Aorta (tissue), 5 donors: ENCODE results near the gene OVOL2. TPM values are rescaled to one million over a fixed set of nuclear protein-coding genes. Genes with fewer than 3 reads are reported as not detected.
"Not testable (repeated sequence)": the region's sequence is repeated elsewhere in the genome, so short reads cannot be mapped to it uniquely, and the experiment has no call there.

Source experiments
- ATAC-seq: fragments of 200-7000 bp; cut with Tn5 transposase; one replicate; pipeline ENCODE4 v1.9.1; 2022; ENCODE audit warnings: moderate library complexity; ENCODE audit not compliant: low FRiP score
- DNase-seq, 2 donors: peaks; one replicate each; pipeline ENCODE4 v3.0.0-alpha.2; 2020
- H3K27ac ChIP-seq, 2 donors: one replicate each; pipeline ENCODE4 v1.5.1; 2013; ENCODE audit warnings: low read length in 2 of 2, mild to moderate bottlenecking in 2 of 2, moderate library complexity in 2 of 2, control low read depth in 1 of 2, inconsistent platforms in 1 of 2, low read depth in 1 of 2
- H3K27me3 ChIP-seq, 2 donors: one replicate each; pipeline ENCODE4 v1.6.1; 2013; ENCODE audit warnings: control low read depth in 1 of 2, low read length in 1 of 2, mild to moderate bottlenecking in 1 of 2, moderate library complexity in 1 of 2; ENCODE audit not compliant: insufficient read depth in 2 of 2, control insufficient read depth in 1 of 2
- H3K36me3 ChIP-seq, 2 donors: one replicate each; pipeline ENCODE4 v1.6.1; 2013; ENCODE audit warnings: control low read depth in 1 of 2, low read length in 1 of 2, mild to moderate bottlenecking in 1 of 2; ENCODE audit not compliant: insufficient read depth in 2 of 2, control insufficient read depth in 1 of 2
- H3K4me1 ChIP-seq, 2 donors: one replicate each; pipeline ENCODE4 v1.6.1; 2013; ENCODE audit warnings: low read length in 2 of 2, control low read depth in 1 of 2, mild to moderate bottlenecking in 1 of 2, moderate library complexity in 1 of 2; ENCODE audit not compliant: insufficient read depth in 2 of 2, control insufficient read depth in 1 of 2
- H3K4me3 ChIP-seq, 2 donors: one replicate each; pipeline ENCODE4 v1.5.1; 2013; ENCODE audit warnings: low read length in 2 of 2, control low read depth in 1 of 2, mild to moderate bottlenecking in 1 of 2
- H3K9me3 ChIP-seq: one replicate; pipeline ENCODE4 v1.6.1; 2013; ENCODE audit warnings: mild to moderate bottlenecking, low read length; ENCODE audit not compliant: control insufficient read depth
- WGBS, 2 donors: extraction: QIAGEN DNeasy Blood & Tissue Kit; methylation state at CpG; one replicate each; pipeline ENCODE4 v1.1.7; 2013; 5-methylcytosine and 5-hydroxymethylcytosine counted together
- intact Hi-C, 2 donors: fragments of 100-400 bp; cut with DNase I; formaldehyde crosslinking; loops; one replicate each; pipeline versions ENCODE4 v1.14.2 to v1.15.0; 2022
- polyA plus RNA-seq, 2 donors: library from polyadenylated mRNA; stranded (reverse); fragments of 200-250 nt; gene quantifications; one replicate each; pipeline ENCODE4 v1.2.3, GENCODE V29; 2013
- total RNA-seq, 2 donors: library from RNA; stranded (reverse); fragmentation: NEBNext Ultra II Directional; extraction: Animal tissue kit (Norgen Biotek cat#: 25700); gene quantifications; one replicate each; pipeline ENCODE4 v1.2.1, GENCODE V29; 2021
- donor health status: healthy with polysubstance abuse.
- donor health status: Bipolar disorder and iron deficiency.
- donor health status: DM: no; HTN: no; CAD: no.
- donor health status: DM: no; HTN: no; CAD: no.
- donor health status: DM: yes; HTN: yes; CAD: no.

Gene OVOL2
- total and polyA plus RNA-seq, 4 donors, result 0.08 to 3.1 TPM; not detected in 2

- ATAC-seq, result no peak
- intact Hi-C loops, result no loop called here
- WGBS, 2 donors, result 91 to 92% methylated on average over 10 of the region's 10 CpGs
Observed at GRCh38 chr20:18090477-18090876, 32.8 kb upstream of the OVOL2 start.

GRCh38 chr20:18090044-18090443 is 32.3 kb upstream of the OVOL2 start:
- no peak overlapping the region for H3K4me3 ChIP-seq
- H3K27me3 ChIP-seq, result no peaks in the 10 kb centered on the region
- no peaks in the 10 kb centered on the region for H3K9me3 ChIP-seq
- no peaks in the 10 kb centered on the region for H3K4me1 ChIP-seq
- intact Hi-C loops, result no loop called here
- no peaks in the 10 kb centered on the region for H3K36me3 ChIP-seq
- ATAC-seq (no peak), DNase-seq (no peak)
- no peak overlapping the region for H3K27ac ChIP-seq
- 42% methylated on average over 3 of the region's 3 CpGs for WGBS, 2 donors

More at GRCh38 chr20:18090477-18090876, 32.8 kb upstream of the OVOL2 start:
- no peaks in the 10 kb centered on the region for H3K36me3 ChIP-seq
- DNase-seq, result no peak
- no peaks in the 10 kb centered on the region for H3K9me3 ChIP-seq
- no peak overlapping the region for H3K4me3 ChIP-seq
- no peaks in the 10 kb centered on the region for H3K27me3 ChIP-seq
- H3K27ac ChIP-seq, result no peak overlapping the region
- no peaks in the 10 kb centered on the region for H3K4me1 ChIP-seq

DNA sequence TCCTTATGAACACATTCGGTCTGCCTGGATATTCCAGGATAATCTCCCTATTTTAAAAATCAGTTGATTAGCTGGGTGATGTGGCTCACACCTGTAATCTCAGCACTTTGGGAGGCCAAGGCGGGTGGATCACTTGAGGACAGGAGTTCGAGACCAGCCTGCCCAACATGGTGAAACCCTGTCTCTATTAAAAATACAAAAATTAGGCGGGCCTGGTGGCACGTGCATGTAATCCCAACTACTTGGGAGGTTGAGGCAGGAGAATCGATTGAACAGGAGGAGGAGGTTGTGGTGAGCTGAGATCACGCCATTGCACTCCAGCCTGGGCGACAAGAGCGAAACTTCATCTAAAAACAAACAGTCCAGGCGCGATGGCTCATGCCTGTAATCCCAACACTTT is 31.1 kb upstream of the OVOL2 start:
- H3K36me3 ChIP-seq, intact Hi-C loops, H3K4me1 ChIP-seq, H3K4me3 ChIP-seq, H3K27ac ChIP-seq, ATAC-seq, DNase-seq, H3K27me3 ChIP-seq, H3K9me3 ChIP-seq: not testable (repeated sequence)
- whole genome bisulfite sequencing, 2 donors, result 88 to 90% methylated on average over 11 of the region's 11 CpGs

DNA sequence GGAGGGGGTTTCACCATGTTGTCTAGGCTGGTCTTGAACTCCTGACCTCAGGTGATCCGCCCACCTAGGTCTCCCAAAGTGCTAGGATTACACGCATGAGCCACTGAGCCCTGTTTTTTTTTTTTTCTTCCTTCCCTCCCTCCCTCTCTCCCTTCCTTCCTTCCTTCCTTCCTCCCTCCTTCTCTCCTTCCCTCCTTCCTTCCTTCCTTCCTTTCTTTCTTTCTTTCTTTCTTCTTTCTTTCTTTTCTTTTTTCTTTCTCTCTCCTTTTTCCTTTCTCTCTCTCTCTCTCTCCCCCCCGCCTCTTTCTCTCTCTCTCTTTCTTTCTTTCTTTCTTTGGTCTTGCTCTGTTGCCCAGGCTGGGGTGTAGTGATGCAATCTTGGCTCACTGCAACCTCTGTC is 30.6 kb upstream of the OVOL2 start:
- H3K27ac ChIP-seq, H3K9me3 ChIP-seq, H3K4me1 ChIP-seq, ATAC-seq, DNase-seq, H3K36me3 ChIP-seq, intact Hi-C loops, H3K4me3 ChIP-seq, H3K27me3 ChIP-seq: not testable (repeated sequence)
- 80 to 95% methylated on average over 3 of the region's 3 CpGs for WGBS, 2 donors

- Histone ChIP-seq H3K4me3 (no peak overlapping the region), H3K27me3 (no peaks in the 10 kb centered on the region), H3K4me1 (no peaks in the 10 kb centered on the region), H3K36me3 (no peaks in the 10 kb centered on the region), H3K9me3 (no peaks in the 10 kb centered on the region), H3K27ac (no peak overlapping the region)
- intact Hi-C loops, result no loop called here
- ATAC-seq, result no peak
- DNase-seq, result no peak
- 47 to 52% methylated on average over 6 of the region's 6 CpGs for WGBS, 2 donors
Observed at GRCh38 chr20:18087054-18087453, 29.3 kb upstream of the OVOL2 start.

- H3K9me3 ChIP-seq, DNase-seq, H3K4me3 ChIP-seq, H3K4me1 ChIP-seq, H3K27ac ChIP-seq, H3K36me3 ChIP-seq, ATAC-seq, H3K27me3 ChIP-seq, intact Hi-C loops: not testable (repeated sequence)
- 91 to 92% methylated on average over 7 to 9 of the region's 9 CpGs for WGBS, 2 donors
Observed at GRCh38 chr20:18080836-18081235, 23.1 kb upstream of the OVOL2 start.

- Histone ChIP-seq H3K4me3 (no peak overlapping the region), H3K27ac (no peak overlapping the region), H3K9me3 (no peaks in the 10 kb centered on the region), H3K36me3 (no peaks in the 10 kb centered on the region), H3K4me1 (no peaks in the 10 kb centered on the region), H3K27me3 (no peaks in the 10 kb centered on the region)
- WGBS, 2 donors, result 82% methylated on average over 10 of the region's 10 CpGs
- ATAC-seq (no peak), DNase-seq (no peak)
- intact Hi-C loops, result no loop called here
Observed at GRCh38 chr20:18079756-18080353, 22.1 kb upstream of the OVOL2 start.

DNA sequence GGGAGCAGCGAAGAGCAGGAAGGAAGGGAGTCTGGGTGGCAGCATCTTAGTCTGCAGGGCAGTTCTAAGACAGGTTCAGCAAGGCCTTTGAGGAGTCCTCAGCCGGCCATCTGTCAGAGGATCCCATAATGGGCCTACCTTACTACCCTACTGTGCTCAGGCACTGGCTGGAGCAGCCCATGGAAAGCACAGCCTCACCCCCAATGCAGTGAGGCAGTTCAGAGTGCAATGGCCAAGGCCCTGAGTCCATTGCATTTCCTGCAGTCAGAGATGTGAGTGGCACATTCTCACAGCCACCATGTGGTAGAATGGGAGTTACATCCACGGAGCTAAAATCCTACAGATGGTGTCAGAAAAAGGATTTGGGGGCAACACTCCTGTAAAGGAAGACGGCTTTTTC is 19.4 kb upstream of the OVOL2 start:
- Histone ChIP-seq H3K27ac (no peak overlapping the region), H3K4me3 (no peak overlapping the region), H3K4me1 (no peaks in the 10 kb centered on the region), H3K27me3 (no peaks in the 10 kb centered on the region), H3K9me3 (no peaks in the 10 kb centered on the region), H3K36me3 (no peaks in the 10 kb centered on the region)
- 72 to 73% methylated on average over 4 of the region's 4 CpGs for WGBS, 2 donors
- intact Hi-C loops, result no loop called here
- DNase-seq (no peak), ATAC-seq (no peak)

GRCh38 chr20:18072532-18072931 is 14.8 kb upstream of the OVOL2 start:
- Histone ChIP-seq H3K9me3 (no peaks in the 10 kb centered on the region), H3K36me3 (no peaks in the 10 kb centered on the region), H3K4me3 (no peak overlapping the region), H3K27me3 (no peaks in the 10 kb centered on the region), H3K4me1 (no peaks in the 10 kb centered on the region), H3K27ac (no peak overlapping the region)
- WGBS, 2 donors, result 89 to 95% methylated on average over 7 of the region's 7 CpGs
- no peak for ATAC-seq
- intact Hi-C loops, result no loop called here
- DNase-seq, result no peak
